GM18873 (cell line): Measurements from ENCODE around the gene CRNN.
A peak's percentile ranks its signal among the peaks of the same experiment; 100 is the strongest.

ENCODE experiments used
- ATAC-seq: cut with Tn5 transposase; IDR thresholded peaks from one replicate; pipeline ENCODE4 v1.9.1; 2021; ENCODE audit warnings: mild to moderate bottlenecking, moderate library complexity, moderate number of reproducible peaks; ENCODE audit not compliant: unreplicated experiment, low FRiP score

CRNN gene

GRCh38 chr1:152413909-152414308 is at the start of gene CRNN:
TSS of gene CRNN (minus strand) at chr1:152414263. CDS start at chr1:152412233, 2,030 bp downstream.
- no peak for ATAC-seq

DNA sequence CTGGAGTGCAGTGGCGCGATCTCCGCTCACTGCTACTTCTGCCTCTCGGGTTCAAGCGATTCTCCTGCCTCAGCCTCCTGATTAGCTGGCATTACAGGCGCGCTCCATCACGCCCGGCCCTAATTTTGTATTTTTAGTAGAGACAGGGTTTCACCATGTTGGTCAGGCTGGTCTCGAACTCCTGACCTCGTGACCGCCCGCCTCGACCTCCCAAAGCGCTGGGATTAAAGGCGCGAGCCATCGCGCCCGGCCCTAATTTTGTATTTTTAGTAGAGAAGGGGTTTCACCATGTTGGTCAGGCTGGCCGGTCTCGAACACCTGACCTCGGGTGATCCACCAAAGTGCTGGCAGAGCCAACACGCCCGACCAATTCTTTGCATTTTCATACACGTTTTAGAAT is 48.6 kb upstream of the CRNN start:
- no peak for ATAC-seq

GRCh38 chr1:152461544-152461943 is 47.5 kb upstream of the CRNN start:
- no peak for ATAC-seq

DNA sequence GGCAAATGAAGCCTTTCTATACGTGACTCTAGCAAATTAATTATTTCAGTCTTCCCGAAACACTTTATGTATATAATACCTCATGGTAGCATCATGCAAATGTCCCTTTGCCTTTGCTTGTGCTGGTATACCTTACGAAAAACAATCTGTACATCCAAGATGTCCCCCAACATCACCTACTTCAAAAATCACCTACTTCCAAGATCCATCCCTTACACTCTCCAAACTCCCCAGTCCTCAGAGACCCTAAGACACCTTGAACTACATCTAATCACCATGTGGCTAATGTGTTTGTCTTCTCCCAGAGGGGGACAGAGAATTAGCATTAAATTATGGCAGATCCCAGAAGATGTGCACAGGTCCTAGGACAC is 46.5 kb upstream of the CRNN start:
- no peak for ATAC-seq

DNA sequence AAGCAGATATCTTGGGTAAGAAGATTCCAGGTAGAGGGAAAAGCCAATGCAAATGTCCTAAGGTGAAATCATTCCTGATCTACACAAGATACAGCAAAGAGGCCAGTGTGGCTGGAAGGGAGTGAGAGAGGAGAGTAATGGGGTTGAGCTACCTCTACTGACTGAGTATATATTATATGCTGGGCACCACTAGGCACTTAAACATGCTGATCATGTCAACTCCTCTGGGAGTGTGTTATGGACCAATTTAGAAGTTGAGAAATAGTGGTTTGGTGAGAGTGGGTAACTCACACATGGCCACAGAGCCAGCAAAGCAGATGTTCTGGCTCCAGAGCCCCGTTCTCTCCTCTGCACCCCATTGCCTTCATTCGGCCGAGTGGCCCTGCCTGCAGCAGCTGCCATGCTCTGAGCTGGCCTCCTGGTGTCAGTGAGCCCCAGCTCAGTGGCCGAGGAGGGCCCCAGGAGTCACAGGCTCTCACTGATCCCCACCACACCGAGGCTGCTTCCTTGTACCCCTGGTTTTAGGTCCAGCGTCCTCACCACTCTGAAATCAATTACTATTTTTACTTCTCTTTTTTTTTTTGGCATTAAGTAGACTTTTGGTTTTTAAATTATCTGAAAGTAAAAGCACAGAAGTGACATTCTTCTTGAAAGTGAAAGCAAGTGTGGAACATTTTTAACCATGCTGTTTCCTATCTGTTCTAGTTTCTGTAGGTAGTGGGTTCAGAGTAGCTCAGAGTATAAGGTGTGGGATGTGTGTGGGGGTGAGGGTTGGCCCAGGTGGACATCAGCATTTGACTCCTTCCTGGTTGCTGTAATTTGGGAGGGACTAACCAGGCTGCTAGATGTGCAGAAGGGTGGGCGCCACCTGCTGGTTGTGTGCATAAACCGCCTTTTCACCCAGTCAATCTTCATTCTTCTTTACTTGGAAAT is 45.8 kb upstream of the CRNN start:
- ATAC-seq, result peak; percentile 83

DNA sequence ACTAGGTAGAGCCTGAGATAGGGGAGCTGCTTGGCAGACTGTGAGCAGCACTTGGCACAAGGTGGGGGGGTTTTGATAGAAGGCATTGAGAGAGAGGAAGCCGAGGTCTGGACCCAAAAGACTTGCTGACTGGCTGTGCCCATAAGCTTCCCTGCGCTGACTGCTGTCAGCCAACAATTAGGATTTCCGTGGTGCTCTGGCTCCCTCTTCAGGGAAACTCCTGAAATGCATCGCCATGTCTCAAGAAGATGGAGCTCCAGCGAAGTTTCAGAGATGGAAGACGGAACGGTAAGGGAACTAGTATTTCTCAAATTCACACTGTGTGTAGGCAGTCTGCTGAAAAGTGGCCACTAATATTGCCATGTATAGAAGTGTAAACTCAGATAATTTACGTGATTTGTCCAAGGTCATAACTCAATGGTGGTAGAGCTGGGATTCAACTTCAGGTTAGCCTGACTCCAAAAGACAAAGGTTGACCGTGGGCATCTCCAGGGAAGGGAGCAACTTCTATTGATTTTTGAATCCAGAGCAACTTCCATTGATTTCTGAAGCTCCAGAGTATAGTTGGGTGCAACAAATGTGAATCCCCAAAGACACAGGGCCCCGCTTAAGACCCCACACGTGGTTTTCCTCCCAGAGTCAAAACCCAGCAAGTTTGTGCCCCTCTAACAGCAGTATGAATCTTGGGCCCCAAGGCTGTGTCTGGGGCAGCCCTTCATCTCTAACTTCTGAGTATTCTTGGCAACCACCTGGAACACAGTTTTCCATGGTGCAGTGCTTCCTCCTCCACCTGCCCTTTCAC is 44.5 kb upstream of the CRNN start:
- no peak for ATAC-seq

- ATAC-seq, result no peak
These were observed 43.5 kb upstream of the CRNN start for GRCh38 chr1:152457561-152457960.

GRCh38 chr1:152457071-152457470 is 43.0 kb upstream of the CRNN start:
- no peak for ATAC-seq

- no peak for ATAC-seq
These were observed 37.2 kb upstream of the CRNN start for GRCh38 chr1:152451254-152451653.

DNA sequence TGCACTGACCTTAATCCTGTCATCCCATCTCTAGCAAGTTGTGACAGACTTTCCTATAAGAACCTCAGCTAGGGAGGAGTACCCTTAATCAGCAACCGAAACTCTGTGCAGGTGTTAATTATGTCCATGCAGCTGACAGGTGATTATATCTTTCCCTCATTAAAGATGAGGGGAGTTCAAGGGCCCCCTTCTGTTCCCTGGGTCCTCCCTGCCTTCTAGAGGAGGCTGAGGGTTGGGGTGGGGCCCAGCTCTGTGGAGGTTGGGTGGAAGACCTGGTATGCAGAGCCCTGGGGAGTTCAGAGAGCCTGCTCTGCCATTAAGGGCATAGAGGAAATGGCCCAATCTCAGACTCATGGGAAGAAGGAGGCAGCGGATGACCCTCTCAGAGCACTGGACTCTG is 35.6 kb upstream of the CRNN start:
- ATAC-seq, result no peak

GRCh38 chr1:152448496-152448895 is 34.4 kb upstream of the CRNN start:
- ATAC-seq, result no peak

GRCh38 chr1:152448095-152448494 is 34.0 kb upstream of the CRNN start:
- ATAC-seq, result no peak

DNA sequence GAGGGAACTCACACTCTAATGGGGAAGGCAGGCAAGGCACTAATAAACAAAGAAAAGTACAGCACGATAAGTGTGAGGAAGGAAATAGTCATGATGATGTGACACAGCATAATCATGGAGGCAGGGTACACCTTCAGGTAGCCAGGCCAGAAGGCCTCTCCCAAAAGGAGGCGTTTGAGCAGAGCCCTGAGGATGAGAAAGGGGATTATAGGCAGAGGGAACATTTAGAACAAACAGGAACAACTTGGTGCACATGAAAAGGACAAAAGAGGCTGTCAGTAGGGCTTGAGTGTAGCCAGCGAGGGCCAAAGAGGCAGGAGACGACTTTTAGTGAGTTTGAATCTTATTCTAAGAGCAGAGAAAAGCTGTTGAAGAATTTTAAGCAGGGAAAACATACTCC is 33.4 kb upstream of the CRNN start:
- no peak for ATAC-seq

- no peak for ATAC-seq
These were observed 30.0 kb upstream of the CRNN start for GRCh38 chr1:152444045-152444444.

DNA sequence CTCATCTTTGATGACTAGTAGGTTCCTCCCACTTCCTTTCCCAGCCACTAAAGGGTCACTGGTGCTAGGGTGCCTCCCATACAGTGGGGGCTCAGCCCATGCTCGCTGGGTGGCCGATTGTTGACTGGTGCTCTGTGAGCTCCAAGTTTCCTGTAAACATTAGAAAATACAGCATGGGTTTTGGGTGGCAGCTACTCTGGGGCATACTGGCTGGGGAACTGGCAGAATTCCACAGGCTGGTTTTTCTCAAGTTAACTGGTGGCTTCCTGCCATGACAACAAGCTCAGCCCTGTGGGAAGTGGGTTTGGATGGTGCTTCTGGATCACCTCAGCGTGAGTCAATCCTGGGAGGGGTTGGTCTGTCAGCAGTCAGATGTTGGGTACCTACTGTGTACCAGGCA is 28.7 kb upstream of the CRNN start:
- no peak for ATAC-seq

GRCh38 chr1:152442301-152442700 is 28.2 kb upstream of the CRNN start:
- ATAC-seq, result no peak

- ATAC-seq, result no peak
These were observed 27.7 kb upstream of the CRNN start for GRCh38 chr1:152441756-152442155.

- peak; percentile 64 for ATAC-seq
These were observed 26.8 kb upstream of the CRNN start for GRCh38 chr1:152440635-152441471.

DNA sequence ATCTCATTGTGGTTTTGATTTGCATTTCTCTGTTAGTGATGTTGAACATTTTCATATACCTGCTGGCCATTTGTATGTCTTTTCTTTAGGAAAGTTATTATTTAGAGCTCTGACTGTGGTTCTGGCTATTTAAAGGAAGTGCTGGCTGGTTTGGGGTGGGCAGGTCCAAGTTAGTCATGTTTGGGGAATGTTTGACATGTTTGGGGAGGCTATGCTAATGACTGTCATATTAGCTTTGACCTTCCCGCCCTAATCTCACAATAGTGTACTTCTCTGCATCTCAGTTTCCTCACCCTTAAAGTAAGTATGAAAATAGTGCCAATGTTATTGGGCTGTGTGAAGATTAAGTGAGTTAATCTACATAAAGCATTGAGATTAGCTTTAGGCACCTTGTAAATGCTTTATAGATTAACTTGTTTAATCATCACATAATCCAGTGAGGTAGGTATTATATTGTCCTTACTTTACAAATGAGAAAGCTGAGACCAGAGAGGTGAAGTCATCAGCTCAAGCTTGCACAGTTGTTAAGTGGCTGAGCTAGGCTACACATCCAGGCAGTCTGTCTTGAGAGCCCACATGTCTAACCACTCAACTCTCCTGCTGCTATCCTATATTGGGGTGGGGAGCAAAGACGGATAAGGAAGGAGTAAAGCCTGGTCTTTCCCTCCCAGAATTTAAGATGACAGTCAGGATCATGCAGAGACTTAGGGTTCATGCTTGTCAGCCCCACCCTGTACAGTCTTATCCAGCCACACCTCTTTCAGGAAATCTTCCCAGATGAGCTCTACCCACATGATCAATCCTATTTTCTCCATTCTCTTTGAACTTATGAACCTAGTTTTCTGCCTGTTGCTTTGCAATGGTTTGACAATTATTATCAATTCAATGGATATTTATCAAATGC is 22.8 kb upstream of the CRNN start:
- no peak for ATAC-seq

DNA sequence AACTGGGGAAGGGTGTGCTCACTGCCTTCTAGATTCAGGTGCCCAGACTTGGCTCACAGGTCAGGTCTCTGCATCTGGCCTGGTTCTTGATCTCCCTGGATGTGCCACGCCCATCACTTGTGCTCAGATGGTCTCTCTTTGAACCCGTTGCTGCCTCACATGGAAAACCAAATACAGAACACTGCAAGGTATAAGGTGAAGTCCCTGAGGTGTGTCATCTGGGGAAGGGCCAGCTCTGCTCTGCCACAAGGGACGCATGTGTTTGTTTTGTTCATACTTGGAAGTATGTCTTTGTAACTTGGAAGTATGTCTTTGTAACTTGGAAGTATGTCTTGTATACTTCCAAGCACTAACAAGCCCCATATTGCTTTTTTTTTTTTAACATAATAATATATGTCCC is 13.4 kb upstream of the CRNN start:
- no peak for ATAC-seq
